Measurements from ENCODE around the gene GOLIM4. TPM values are rescaled to one million over a fixed set of nuclear protein-coding genes. Genes with fewer than 3 reads are reported as not detected.

GOLIM4 gene
- total RNA-seq, 1 experiment from 2014 or later, result 12.2 TPM

DNA sequence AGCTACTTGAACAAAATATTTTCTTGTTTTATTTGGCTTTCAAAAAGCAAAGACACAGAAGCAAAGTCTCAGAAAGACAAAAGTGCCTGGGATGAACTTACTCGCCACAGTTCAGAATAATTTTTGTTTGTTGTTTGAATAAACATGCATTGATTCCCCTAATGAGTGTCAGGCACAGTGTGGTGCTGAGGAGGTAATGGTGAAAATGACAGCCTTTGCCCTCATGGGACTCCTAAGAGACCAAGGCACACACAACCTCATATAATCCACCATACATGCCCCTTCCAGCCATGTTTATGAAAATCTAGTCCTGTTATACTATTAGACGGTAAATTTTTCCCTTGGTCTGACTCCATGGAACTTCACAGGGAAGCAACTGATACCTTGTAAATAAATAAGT, 2.5 kb downstream of the GOLIM4 start:
- Histone ChIP-seq H3K9me3 (ENCODE audit: low read depth, low read length, poor library complexity, severe bottlenecking) (no peaks in the 10 kb centered on the region), H3K36me3 (ENCODE audit: insufficient read depth, low read length, poor library complexity, severe bottlenecking) (no peaks in the 10 kb centered on the region), H3K27ac (ENCODE audit: low read depth, low read length, poor library complexity, severe bottlenecking) (no peak overlapping the region), H3K4me3 (ENCODE audit: low read depth, low read length, poor library complexity, severe bottlenecking) (no peak overlapping the region), H3K27me3 (replicated peaks; ENCODE audit: insufficient read depth, low read depth, low read length, poor library complexity) (no peaks in the 10 kb centered on the region), H3K4me1 (ENCODE audit: insufficient read depth, low read length, poor library complexity, severe bottlenecking) (no peaks in the 10 kb centered on the region)
- CTCF ChIA-PET, result no interaction called here
- POLR2A ChIA-PET (ENCODE audit: low non-redundant PET), result no interaction called here
- DNase-seq (ENCODE audit: low spot score), result no peak
- intact Hi-C loops (cut with micrococcal nuclease; ENCODE audit: unreplicated experiment), result no loop called here
- TF ChIP-seq EZH2 (IDR thresholded peaks at IDR 0.05; ENCODE audit: borderline replicate concordance, low read depth, low read length, poor library complexity, severe bottlenecking), result no peak
- TF ChIP-seq, protein P1, sequence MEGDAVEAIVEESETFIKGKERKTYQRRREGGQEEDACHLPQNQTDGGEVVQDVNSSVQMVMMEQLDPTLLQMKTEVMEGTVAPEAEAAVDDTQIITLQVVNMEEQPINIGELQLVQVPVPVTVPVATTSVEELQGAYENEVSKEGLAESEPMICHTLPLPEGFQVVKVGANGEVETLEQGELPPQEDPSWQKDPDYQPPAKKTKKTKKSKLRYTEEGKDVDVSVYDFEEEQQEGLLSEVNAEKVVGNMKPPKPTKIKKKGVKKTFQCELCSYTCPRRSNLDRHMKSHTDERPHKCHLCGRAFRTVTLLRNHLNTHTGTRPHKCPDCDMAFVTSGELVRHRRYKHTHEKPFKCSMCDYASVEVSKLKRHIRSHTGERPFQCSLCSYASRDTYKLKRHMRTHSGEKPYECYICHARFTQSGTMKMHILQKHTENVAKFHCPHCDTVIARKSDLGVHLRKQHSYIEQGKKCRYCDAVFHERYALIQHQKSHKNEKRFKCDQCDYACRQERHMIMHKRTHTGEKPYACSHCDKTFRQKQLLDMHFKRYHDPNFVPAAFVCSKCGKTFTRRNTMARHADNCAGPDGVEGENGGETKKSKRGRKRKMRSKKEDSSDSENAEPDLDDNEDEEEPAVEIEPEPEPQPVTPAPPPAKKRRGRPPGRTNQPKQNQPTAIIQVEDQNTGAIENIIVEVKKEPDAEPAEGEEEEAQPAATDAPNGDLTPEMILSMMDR (conservative IDR thresholded peaks at IDR 0.05; ENCODE audit: low read depth, low read length), result no peak
- BruUV-seq (replicated peaks), result no TSS peak

DNA sequence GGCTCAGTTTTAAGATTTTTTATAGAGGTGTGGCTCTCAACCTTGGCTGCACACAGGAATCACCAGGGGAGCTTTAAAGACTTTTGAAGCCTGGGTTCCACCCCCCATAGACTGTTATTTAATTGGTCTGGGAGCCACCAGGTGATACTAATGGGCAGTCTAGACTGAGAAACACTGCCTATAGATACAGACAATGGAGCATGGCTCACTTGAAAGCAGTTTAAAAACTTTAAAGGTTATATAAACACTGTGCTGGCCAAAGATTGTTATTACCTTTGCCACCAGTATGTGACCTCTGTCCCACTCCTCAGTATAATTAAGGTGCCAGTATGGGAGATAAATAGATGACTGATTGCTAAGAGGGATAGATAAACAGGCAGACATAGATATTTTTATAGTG, 3.8 kb downstream of the GOLIM4 start:
- no TSS peak for BruUV-seq (replicated peaks)
- no peaks in the 10 kb centered on the region for H3K4me1 ChIP-seq (ENCODE audit: insufficient read depth, low read length, poor library complexity, severe bottlenecking)
- POLR2A ChIA-PET (ENCODE audit: low non-redundant PET), result no interaction called here
- CTCF ChIA-PET, result no interaction called here
- no peaks in the 10 kb centered on the region for H3K27me3 ChIP-seq (replicated peaks; ENCODE audit: insufficient read depth, low read depth, low read length, poor library complexity)
- no peak for DNase-seq (ENCODE audit: low spot score)
- H3K27ac ChIP-seq (ENCODE audit: low read depth, low read length, poor library complexity, severe bottlenecking), result no peak overlapping the region
- no peaks in the 10 kb centered on the region for H3K9me3 ChIP-seq (ENCODE audit: low read depth, low read length, poor library complexity, severe bottlenecking)
- H3K36me3 ChIP-seq (ENCODE audit: insufficient read depth, low read length, poor library complexity, severe bottlenecking), result no peaks in the 10 kb centered on the region
- H3K4me3 ChIP-seq (ENCODE audit: low read depth, low read length, poor library complexity, severe bottlenecking), result no peak overlapping the region
- TF ChIP-seq, protein P1 (conservative IDR thresholded peaks at IDR 0.05; ENCODE audit: low read depth, low read length), result no peak
- TF ChIP-seq EZH2 (IDR thresholded peaks at IDR 0.05; ENCODE audit: borderline replicate concordance, low read depth, low read length, poor library complexity, severe bottlenecking), result no peak
- intact Hi-C loops (cut with micrococcal nuclease; ENCODE audit: unreplicated experiment), result no loop called here

DNA sequence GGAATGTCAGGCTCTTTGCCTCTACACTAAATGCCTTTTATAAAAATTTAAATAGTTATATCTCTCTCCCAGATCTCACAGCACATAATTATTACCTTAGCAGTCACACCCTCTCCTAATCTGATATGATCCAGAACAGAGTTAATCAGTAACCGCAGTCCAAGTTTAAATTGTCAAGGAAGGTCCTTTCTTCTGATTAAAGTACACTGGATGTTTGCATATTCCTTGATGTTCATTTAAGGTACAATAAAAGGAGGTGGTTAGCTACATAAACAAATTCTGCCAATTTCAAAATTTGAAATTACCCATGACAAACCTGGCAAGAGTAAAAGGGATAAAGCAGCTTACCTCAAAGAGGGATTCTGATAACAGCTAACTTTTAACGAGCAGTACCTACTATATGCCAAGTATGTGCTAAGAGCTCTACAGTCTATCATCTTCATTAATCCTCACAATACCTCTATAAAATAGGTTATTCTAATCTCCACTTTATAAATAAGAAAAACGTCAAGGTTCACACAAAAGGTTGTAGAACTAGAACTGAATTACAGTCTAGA, 4.3 kb downstream of the GOLIM4 start:
- no peak for DNase-seq (ENCODE audit: low spot score)
- TF ChIP-seq, protein P1 (conservative IDR thresholded peaks at IDR 0.05; ENCODE audit: low read depth, low read length), result no peak
- TF ChIP-seq EZH2 (IDR thresholded peaks at IDR 0.05; ENCODE audit: borderline replicate concordance, low read depth, low read length, poor library complexity, severe bottlenecking), result no peak
- H3K36me3 ChIP-seq (ENCODE audit: insufficient read depth, low read length, poor library complexity, severe bottlenecking), result no peaks in the 10 kb centered on the region
- no peak overlapping the region for H3K4me3 ChIP-seq (ENCODE audit: low read depth, low read length, poor library complexity, severe bottlenecking)
- H3K27ac ChIP-seq (ENCODE audit: low read depth, low read length, poor library complexity, severe bottlenecking), result no peak overlapping the region
- ChIA-PET POLR2A (ENCODE audit: low non-redundant PET) (no interaction called here), CTCF (no interaction called here)
- no peaks in the 10 kb centered on the region for H3K27me3 ChIP-seq (replicated peaks; ENCODE audit: insufficient read depth, low read depth, low read length, poor library complexity)
- H3K4me1 ChIP-seq (ENCODE audit: insufficient read depth, low read length, poor library complexity, severe bottlenecking), result no peaks in the 10 kb centered on the region
- intact Hi-C loops (cut with micrococcal nuclease; ENCODE audit: unreplicated experiment), result no loop called here
- no TSS peak for BruUV-seq (replicated peaks)
- no peaks in the 10 kb centered on the region for H3K9me3 ChIP-seq (ENCODE audit: low read depth, low read length, poor library complexity, severe bottlenecking)

All from A673 (cell line).